HepG2 (cell line): ENCODE measurements around the gene FUT8. TPM values are rescaled to one million over a fixed set of nuclear protein-coding genes. Genes with fewer than 3 reads are reported as not detected.
A peak's percentile ranks its signal among the peaks of the same experiment; 100 is the strongest.

Experiments
- ATAC-seq: fragments of 200-7000 bp; cut with Tn5 transposase; 3 replicates; pipeline ENCODE4 v1.9.1; 2020; ENCODE audit warnings: mild to moderate bottlenecking, moderate library complexity
- BruUV-seq: library from RNA; stranded (reverse); fragments of 400-500 nt; replicated peaks from 2 replicates; lab custom pipeline; 2021; lab: Mats Ljungman, UMichigan
- CTCF ChIA-PET: fragments of 300-600 bp; formaldehyde crosslinking; extraction: SDS; loops from one replicate; lab custom pipeline; 2021; ENCODE audit warnings: low total read pairs, inconsistent platforms, low intra/inter-chr PET ratio; lab: Yijun Ruan, JAX
- POLR2A ChIA-PET: fragments of 350-600 bp; sonication (Branson Sonifier 250); formaldehyde crosslinking; loops from one replicate; lab custom pipeline; 2020; ENCODE audit warnings: antibody characterized with exemption, inconsistent platforms; lab: Yijun Ruan, JAX
- DNase-seq: peaks from one replicate; pipeline ENCODE4 v3.0.0-alpha.2; 2015; ENCODE audit warnings: low spot score
- FAIRE-seq: peaks from 3 replicates; lab custom pipeline; 2011; peaks lifted over from hg19 to GRCh38; lab: Jason Lieb, UNC
- H2AFZ ChIP-seq: one replicate; pipeline ENCODE4 v1.6.1; 2011; ENCODE audit warnings: low read length, inconsistent platforms
- H3K27ac ChIP-seq: fragments of 300-600 bp; 3 replicates; pipeline ENCODE4 v1.8.0; 2011; ENCODE audit warnings: mixed run types, mild to moderate bottlenecking, mixed read lengths, low read length, inconsistent platforms; ENCODE audit not compliant: insufficient read depth; ENCODE audit errors: extremely low read length
- H3K27me3 ChIP-seq, 2 experiments: fragments of 200-600 bp in 1 of 2; 2 replicates in 1 of 2; 3 replicates in 1 of 2; pipeline versions ENCODE4 v1.6.0 to v1.8.0; 2011; ENCODE audit warnings: low read length in 2 of 2, mild to moderate bottlenecking in 2 of 2, moderate library complexity in 2 of 2, inconsistent platforms in 1 of 2; ENCODE audit not compliant: insufficient read depth in 2 of 2, control insufficient read depth in 1 of 2
- H3K36me3 ChIP-seq, 2 experiments: fragments of 200-600 bp in 1 of 2; replicated peaks in 1 of 2; 2 replicates in 1 of 2; 3 replicates in 1 of 2; pipeline versions ENCODE4 v1.5.1 to v1.8.0; 2011; ENCODE audit warnings: low read length in 2 of 2, inconsistent platforms in 1 of 2; ENCODE audit not compliant: insufficient read depth in 2 of 2, control insufficient read depth in 1 of 2
- H3K4me1 ChIP-seq: 2 replicates; pipeline ENCODE4 v1.5.1; 2012; ENCODE audit warnings: low read length, inconsistent platforms; ENCODE audit not compliant: insufficient read depth
- H3K4me2 ChIP-seq: 2 replicates; pipeline ENCODE4 v1.6.0; 2011; ENCODE audit warnings: low read depth, low read length, inconsistent platforms
- H3K4me3 ChIP-seq, 3 experiments: fragments of 200-600 bp in 1 of 3; sonication (generic), shearing (Covaris generic) in 1 of 3; replicated peaks in 1 of 3; 2 replicates each; pipeline ENCODE4 v1.5.1; 2011 to 2016; ENCODE audit warnings: low read length in 3 of 3, inconsistent platforms in 2 of 3, low read depth in 2 of 3, mild to moderate bottlenecking in 2 of 3, control low read depth in 1 of 3, mixed read lengths in 1 of 3; ENCODE audit not compliant: insufficient read depth in 1 of 3
- H3K79me2 ChIP-seq: one replicate; pipeline ENCODE4 v1.6.1; 2011; ENCODE audit warnings: low read length, inconsistent platforms; ENCODE audit not compliant: insufficient read depth
- H3K9ac ChIP-seq: 2 replicates; pipeline ENCODE4 v1.6.0; 2011; ENCODE audit warnings: mild to moderate bottlenecking, low read depth, low read length, inconsistent platforms; ENCODE audit not compliant: insufficient read depth
- H3K9me3 ChIP-seq: 2 replicates; pipeline ENCODE4 v1.5.1; 2012; ENCODE audit warnings: mild to moderate bottlenecking, low read length
- H4K20me1 ChIP-seq: 2 replicates; pipeline ENCODE4 v1.6.0; 2011; ENCODE audit warnings: inconsistent platforms, mild to moderate bottlenecking, low read length, moderate library complexity; ENCODE audit not compliant: insufficient read depth
- BCL6 ChIP-seq: IDR thresholded peaks from 2 replicates; pipeline ENCODE4 v1.6.1; 2016; ENCODE audit warnings: missing genetic modification reagents, missing compliant biosample characterization
- CEBPB ChIP-seq: IDR thresholded peaks from 2 replicates; pipeline ENCODE4 v1.6.1; 2011; ENCODE audit warnings: low read depth, low read length, improper control_type of control experiment, borderline replicate concordance
- FOXA3 ChIP-seq: IDR thresholded peaks from 2 replicates; pipeline ENCODE4 v1.6.1; 2016; ENCODE audit warnings: missing genetic modification reagents, missing compliant biosample characterization
- KLF12 ChIP-seq: sonication (generic); formaldehyde crosslinking; IDR thresholded peaks from 2 replicates; pipeline ENCODE4 v1.4.0; 2020; ENCODE audit warnings: missing genetic modification reagents, borderline replicate concordance
- KLF9 ChIP-seq: IDR thresholded peaks from 2 replicates; pipeline ENCODE4 v1.6.1; 2016; ENCODE audit warnings: low read depth
- NBN ChIP-seq: fragments of 450-650 bp; conservative IDR thresholded peaks from 2 replicates; pipeline ENCODE4 v1.6.1; 2017
- SP4 ChIP-seq: sonication (generic); formaldehyde crosslinking; IDR thresholded peaks from 2 replicates; pipeline ENCODE4 v1.8.1; 2023; ENCODE audit warnings: mild to moderate bottlenecking, missing genetic modification reagents
- TAF1 ChIP-seq: sonication (generic); formaldehyde crosslinking; IDR thresholded peaks from 2 replicates; pipeline ENCODE4 v1.4.0; 2020; ENCODE audit warnings: missing genetic modification reagents
- ZFYVE20 ChIP-seq: sonication (generic); formaldehyde crosslinking; IDR thresholded peaks from 2 replicates; pipeline ENCODE4 v1.8.0; 2023; ENCODE audit warnings: low read depth, mild to moderate bottlenecking, moderate library complexity, missing genetic modification reagents, borderline replicate concordance
- WGBS: methylation state at CpG from one replicate; pipeline ENCODE4 v1.1.6; 2017; ENCODE audit warnings: low lambda C conversion rate; 5-methylcytosine and 5-hydroxymethylcytosine counted together
- in situ Hi-C: cut with HindIII; loops from 2 replicates; pipeline ENCODE4 v1.10.0; 2017; ENCODE audit warnings: low pct_unique_long_range_greater_than_20kb; ENCODE audit not compliant: extremely low pct_ligation_motif_present
- intact Hi-C: fragments of 100-400 bp; cut with micrococcal nuclease; formaldehyde crosslinking; loops from one replicate; pipeline ENCODE4 v1.10.0; 2022; ENCODE audit not compliant: unreplicated experiment
- polyA plus RNA-seq, 8 experiments: library from polyadenylated mRNA; depleted of rRNA in 3 of 8; stranded (reverse) in 7 of 8; unstranded in 1 of 8; fragments of >200 nt; fragmentation: Illumina TruSeq in 4 of 8; extraction: Trizol in 4 of 8; gene quantifications; 2 replicates each; pipeline versions ENCODE4 v1.2.1 to v1.2.3, GENCODE V29; 2011 to 2016; ENCODE audit warnings: low read depth in 4 of 8, missing spikeins in 1 of 8, mixed read lengths in 1 of 8; ENCODE audit not compliant: insufficient read depth in 1 of 8
- total RNA-seq, 5 experiments: library from RNA; depleted of rRNA; stranded (reverse); fragments of >200 nt; fragmentation: Illumina TruSeq; extraction: Trizol; gene quantifications; 2 replicates each; pipeline ENCODE4 v1.2.3, GENCODE V29; 2016; ENCODE audit warnings: low read depth in 1 of 5
- TF ChIP-seq, protein P1 (sequence below): sonication (generic); formaldehyde crosslinking; IDR thresholded peaks from 2 replicates; pipeline ENCODE4 v1.5.0; 2020; ENCODE audit warnings: missing genetic modification reagents
- TF ChIP-seq, protein P2 (sequence below): sonication (generic); IDR thresholded peaks from 2 replicates; pipeline ENCODE4 v1.6.1; 2016; ENCODE audit warnings: low read depth, borderline replicate concordance
- TF ChIP-seq, protein P3 (sequence below): sonication (generic); formaldehyde crosslinking; IDR thresholded peaks from 2 replicates; pipeline ENCODE4 v1.5.1; 2020; ENCODE audit warnings: missing genetic modification reagents, mild to moderate bottlenecking, borderline replicate concordance

FUT8 gene
- total and polyA plus RNA-seq, 2 of the 13 experiments (the other 11 are each of a cell fraction or from before 2014, with no cell fraction given): 9.3 to 17.5 TPM

DNA sequence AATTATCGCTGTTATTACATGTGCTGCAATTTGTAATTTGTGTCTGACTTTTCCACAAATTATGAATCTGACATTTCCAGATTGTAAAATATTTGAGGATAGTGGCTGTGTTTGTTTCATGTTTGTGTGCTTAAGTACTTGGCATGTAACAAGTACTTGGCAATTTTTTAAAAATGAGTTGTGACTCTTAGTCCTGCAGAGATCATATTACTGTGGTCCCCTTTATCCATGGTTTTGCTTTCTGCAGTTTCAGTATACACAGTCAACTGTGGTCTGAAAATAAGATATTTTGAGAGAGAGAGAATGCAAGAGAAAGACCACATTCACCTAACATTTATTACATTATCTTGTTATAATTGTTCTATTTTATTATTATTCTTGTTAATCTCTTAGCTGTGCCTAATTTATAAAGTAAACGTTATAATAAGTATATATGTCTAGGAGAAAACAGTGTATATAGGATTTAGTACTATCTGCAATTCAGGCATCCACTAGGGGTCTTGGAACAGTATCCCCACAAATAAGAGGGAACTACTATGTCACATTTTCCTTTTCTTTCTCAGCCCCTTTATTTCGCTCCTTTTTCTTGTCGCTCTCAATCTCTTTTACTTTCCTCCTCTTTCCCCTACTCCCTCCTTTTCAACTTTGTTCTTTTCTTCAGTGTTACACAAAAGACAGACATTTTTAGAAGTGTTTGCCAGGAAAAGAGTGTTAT is 176.1 kb downstream of the FUT8 start:
- H3K9me3 ChIP-seq: no peaks in the 10 kb centered on the region
- H3K4me2 ChIP-seq: no peak overlapping the region
- H3K36me3 ChIP-seq: no peaks in the 10 kb centered on the region
- H3K4me1 ChIP-seq: peaks cover 13% of the 10 kb centered on the region
- in situ Hi-C loops: no loop called here
- FAIRE-seq (no peak), ATAC-seq (no peak), DNase-seq (no peak)
- TF ChIP-seq KLF9 (CRISPR knock-in tag): no peak
- TF ChIP-seq TAF1 (CRISPR knock-in tag): no peak
- TF ChIP-seq, protein P1, sequence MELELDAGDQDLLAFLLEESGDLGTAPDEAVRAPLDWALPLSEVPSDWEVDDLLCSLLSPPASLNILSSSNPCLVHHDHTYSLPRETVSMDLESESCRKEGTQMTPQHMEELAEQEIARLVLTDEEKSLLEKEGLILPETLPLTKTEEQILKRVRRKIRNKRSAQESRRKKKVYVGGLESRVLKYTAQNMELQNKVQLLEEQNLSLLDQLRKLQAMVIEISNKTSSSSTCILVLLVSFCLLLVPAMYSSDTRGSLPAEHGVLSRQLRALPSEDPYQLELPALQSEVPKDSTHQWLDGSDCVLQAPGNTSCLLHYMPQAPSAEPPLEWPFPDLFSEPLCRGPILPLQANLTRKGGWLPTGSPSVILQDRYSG (CRISPR knock-in tag): no peak
- H4K20me1 ChIP-seq: no peaks in the 10 kb centered on the region
- 97% methylated on average over 4 of the region's 4 CpGs for WGBS
- BruUV-seq: no TSS peak
- ChIA-PET CTCF (no interaction called here), POLR2A (no interaction called here)
- no peak overlapping the region for H3K9ac ChIP-seq
- intact Hi-C loops: no loop called here
- no peaks in the 10 kb centered on the region for H3K79me2 ChIP-seq
- H3K4me3 ChIP-seq: no peak overlapping the region
- H3K27me3 ChIP-seq: no peaks in the 10 kb centered on the region
- H3K27ac ChIP-seq: no peak overlapping the region
- peak overlapping the region; percentile 27 for H2AFZ ChIP-seq

DNA sequence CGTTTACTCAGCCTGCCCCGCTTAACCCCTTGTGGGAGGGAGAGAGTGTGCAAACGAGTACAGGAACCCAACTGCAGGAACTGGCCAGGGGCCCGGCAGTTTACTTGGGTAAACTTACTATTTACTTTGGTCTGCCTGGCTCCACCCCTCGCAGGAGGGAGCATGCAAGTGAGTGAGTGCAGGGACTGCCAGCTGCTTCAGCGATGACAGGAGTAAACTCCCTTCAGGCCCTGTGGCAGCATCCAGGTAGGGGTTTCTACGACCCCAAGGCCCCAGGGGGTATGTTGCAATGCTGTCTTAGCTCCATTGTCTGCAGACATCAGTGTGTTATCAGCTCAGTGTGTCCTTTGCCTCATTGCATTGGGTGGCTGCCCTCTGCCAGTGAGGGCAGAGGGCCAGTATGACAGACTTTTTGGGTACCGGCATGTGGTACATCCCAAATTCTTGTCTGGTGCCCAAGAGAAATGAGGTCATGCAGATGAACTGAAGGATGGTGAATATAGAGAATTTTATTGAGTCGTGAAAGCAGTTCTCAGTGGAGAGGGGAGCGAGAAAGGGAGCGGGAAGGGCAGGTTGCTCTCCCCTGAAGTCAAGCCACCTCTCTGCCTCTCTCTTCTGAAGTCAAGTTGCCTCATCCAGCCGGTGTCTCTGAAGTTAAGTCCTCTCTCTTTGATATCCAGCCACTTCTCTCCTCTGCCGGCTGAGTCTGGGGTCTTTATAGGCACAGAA is 181.8 kb downstream of the FUT8 start:
- POLR2A ChIA-PET: no interaction called here
- H3K9ac ChIP-seq: no peak overlapping the region
- WGBS: 41% methylated on average over 11 of the region's 13 CpGs
- H3K27me3 ChIP-seq: no peaks in the 10 kb centered on the region
- intact Hi-C loops: no loop called here
- peaks cover 13% of the 10 kb centered on the region for H3K4me1 ChIP-seq
- H3K4me2 ChIP-seq: peak overlapping the region; percentile 69
- CTCF ChIA-PET: no interaction called here
- peak; percentile 100 for ATAC-seq
- in situ Hi-C loops: no loop called here
- no peaks in the 10 kb centered on the region for H3K36me3 ChIP-seq
- no TSS peak for BruUV-seq
- no peaks in the 10 kb centered on the region for H3K9me3 ChIP-seq
- H3K79me2 ChIP-seq: no peaks in the 10 kb centered on the region
- no peaks in the 10 kb centered on the region for H4K20me1 ChIP-seq
- H2AFZ ChIP-seq: no peak overlapping the region
- H3K27ac ChIP-seq: no peak overlapping the region
- DNase-seq: peak; percentile 68
- H3K4me3 ChIP-seq: peak overlapping the region in 2 of 3 experiments; percentile 35 to 38; a peak in 2 of 6 replicates
- FAIRE-seq: peak; percentile 53
- TF ChIP-seq, protein P2, sequence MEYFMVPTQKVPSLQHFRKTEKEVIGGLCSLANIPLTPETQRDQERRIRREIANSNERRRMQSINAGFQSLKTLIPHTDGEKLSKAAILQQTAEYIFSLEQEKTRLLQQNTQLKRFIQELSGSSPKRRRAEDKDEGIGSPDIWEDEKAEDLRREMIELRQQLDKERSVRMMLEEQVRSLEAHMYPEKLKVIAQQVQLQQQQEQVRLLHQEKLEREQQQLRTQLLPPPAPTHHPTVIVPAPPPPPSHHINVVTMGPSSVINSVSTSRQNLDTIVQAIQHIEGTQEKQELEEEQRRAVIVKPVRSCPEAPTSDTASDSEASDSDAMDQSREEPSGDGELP: peak; percentile 81
- TF ChIP-seq, protein P3, sequence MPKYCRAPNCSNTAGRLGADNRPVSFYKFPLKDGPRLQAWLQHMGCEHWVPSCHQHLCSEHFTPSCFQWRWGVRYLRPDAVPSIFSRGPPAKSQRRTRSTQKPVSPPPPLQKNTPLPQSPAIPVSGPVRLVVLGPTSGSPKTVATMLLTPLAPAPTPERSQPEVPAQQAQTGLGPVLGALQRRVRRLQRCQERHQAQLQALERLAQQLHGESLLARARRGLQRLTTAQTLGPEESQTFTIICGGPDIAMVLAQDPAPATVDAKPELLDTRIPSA (CRISPR knock-in tag): no peak
- TF ChIP-seq CEBPB (peak; percentile 62), BCL6 (peak; percentile 74), SP4 (no peak), ZFYVE20 (no peak), FOXA3 (peak; percentile 90), KLF12 (no peak), NBN (no peak)
